A673 (cell line): ENCODE data around the gene CDC42BPA.

Experiments
- CTCF ChIP-seq: fragments of 300-800, 200-600 bp; sonication (generic); conservative IDR thresholded peaks from 2 replicates; pipeline ENCODE4 v1.5.1; 2017; ENCODE audit warnings: low read depth, mild to moderate bottlenecking, antibody characterized with exemption, low read length, moderate library complexity, mixed read lengths
- EZH2 ChIP-seq: fragments of 200-600 bp; sonication (generic); IDR thresholded peaks from 2 replicates; pipeline ENCODE4 v1.6.1; 2017; ENCODE audit warnings: borderline replicate concordance, low read depth, mild to moderate bottlenecking, mixed read lengths, antibody characterized with exemption, low read length; ENCODE audit not compliant: poor library complexity, severe bottlenecking

- TF ChIP-seq CTCF (no peak), EZH2 (no peak)
These were observed 56.8 kb downstream of the CDC42BPA start for GRCh38 chr1:227261501-227261900.
